Right lobe of liver (tissue), 4 donors: Measurements from ENCODE around the gene PPP1R1B.

ENCODE experiments used
- CTCF ChIP-seq, 4 donors: fragments of 200-600 bp in 3 of 4; fragments of 450-650 bp in 1 of 4; IDR thresholded peaks; one replicate each; pipeline versions ENCODE4 v1.5.1 to v1.8.0; 2016 to 2022; ENCODE audit warnings: antibody characterized with exemption in 4 of 4, mild to moderate bottlenecking in 2 of 4
- POLR2A ChIP-seq: fragments of 450-650 bp; IDR thresholded peaks from one replicate; pipeline ENCODE4 v1.6.1; 2017; ENCODE audit warnings: antibody characterized with exemption, mild to moderate bottlenecking
- donor health status: DM: no; HTN: no; CAD: no.
- donor health status: DM: no; HTN: no; CAD: no.
- donor health status: DM: no; HTN: yes; CAD: no.

DNA sequence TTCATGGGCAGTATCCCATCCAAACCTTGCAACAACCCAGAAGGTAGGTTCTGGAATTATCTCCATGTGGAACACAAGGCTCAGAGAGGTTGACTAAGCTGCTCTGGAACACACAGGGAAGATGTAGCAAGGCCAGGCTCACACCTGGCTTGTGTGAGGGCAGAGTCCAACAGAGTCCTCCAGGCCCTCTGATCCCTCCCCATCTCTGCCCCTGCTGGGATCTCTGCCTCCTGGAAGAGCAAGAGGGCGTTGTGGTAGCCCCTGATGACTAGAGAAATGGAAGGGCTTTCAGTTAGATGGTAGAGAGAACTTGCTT, 7.0 kb upstream of the PPP1R1B start:
- TF ChIP-seq POLR2A (no peak), CTCF (IDR thresholded peaks at IDR 0.05) (no peak)
